Caco-2 (cell line): ENCODE data around the gene SYT11. TPM values are rescaled to one million over a fixed set of nuclear protein-coding genes. Genes with fewer than 3 reads are reported as not detected.

Experiments used
- BruUV-seq: library from RNA; stranded (reverse); fragments of 400-500 nt; replicated peaks from 2 replicates; lab custom pipeline; 2021; lab: Mats Ljungman, UMichigan
- CTCF ChIA-PET: fragments of 300-600 bp; sonication (Branson Sonifier 250); formaldehyde crosslinking; loops from one replicate; lab custom pipeline; 2022; ENCODE audit warnings: antibody characterized with exemption; lab: Charles Lee
- POLR2A ChIA-PET: fragments of 300-600 bp; sonication (Branson Sonifier 250); formaldehyde crosslinking; loops from one replicate; lab custom pipeline; 2022; ENCODE audit warnings: antibody characterized with exemption; lab: Charles Lee
- DNase-seq, 2 experiments: peaks; one replicate each; pipeline versions ENCODE4 v3.0.0 to v3.0.0-alpha.2; 2020 to 2022
- H3K27me3 ChIP-seq: replicated peaks from 2 replicates; pipeline ENCODE4 v1.6.0; 2011; ENCODE audit warnings: low read length; ENCODE audit not compliant: control insufficient read depth, insufficient read depth
- H3K36me3 ChIP-seq: 2 replicates; pipeline ENCODE4 v1.5.1; 2011; ENCODE audit warnings: low read length; ENCODE audit not compliant: control insufficient read depth, insufficient read depth
- H3K4me1 ChIP-seq: fragments of 250-450 bp; sonication (Bioruptor Pico); 2 replicates; pipeline ENCODE4 v1.5.1; 2020; ENCODE audit warnings: mild to moderate bottlenecking
- H3K4me3 ChIP-seq: 2 replicates; pipeline ENCODE4 v1.5.1; 2011; ENCODE audit warnings: low read depth, mild to moderate bottlenecking, control low read depth, low read length
- H3K9me3 ChIP-seq: fragments of 250-450 bp; sonication (Bioruptor Pico); 2 replicates; pipeline ENCODE4 v1.5.1; 2020; ENCODE audit warnings: mild to moderate bottlenecking, moderate library complexity
- H3K27ac Mint-ChIP-seq: one replicate; pipeline ENCODE4 v1.8.0; 2022; ENCODE audit warnings: mixed read lengths; ENCODE audit not compliant: unreplicated experiment
- H3K27me3 Mint-ChIP-seq: one replicate; pipeline ENCODE4 v1.8.0; 2022; ENCODE audit warnings: mixed read lengths; ENCODE audit not compliant: insufficient read depth, unreplicated experiment
- H3K36me3 Mint-ChIP-seq: one replicate; pipeline ENCODE4 v1.8.0; 2022; ENCODE audit warnings: mild to moderate bottlenecking, mixed read lengths; ENCODE audit not compliant: insufficient read depth, unreplicated experiment
- H3K4me1 Mint-ChIP-seq: one replicate; pipeline ENCODE4 v1.8.0; 2022; ENCODE audit warnings: low read depth, mixed read lengths; ENCODE audit not compliant: unreplicated experiment
- H3K4me3 Mint-ChIP-seq: one replicate; pipeline ENCODE4 v1.8.0; 2022; ENCODE audit warnings: mild to moderate bottlenecking, moderate library complexity, mixed read lengths; ENCODE audit not compliant: unreplicated experiment
- H3K9me3 Mint-ChIP-seq: one replicate; pipeline ENCODE4 v1.8.0; 2022; ENCODE audit warnings: mixed read lengths; ENCODE audit not compliant: unreplicated experiment
- CTCF ChIP-seq, 2 experiments: fragments of 200-600 bp in 1 of 2; IDR thresholded peaks; 1 replicate in 1 of 2; 2 replicates in 1 of 2; pipeline versions ENCODE4 v1.5.1 to v1.8.0; 2011 to 2022; ENCODE audit warnings: antibody characterized with exemption in 1 of 2, control low read depth in 1 of 2, inconsistent platforms in 1 of 2, low read depth in 1 of 2, low read length in 1 of 2, mild to moderate bottlenecking in 1 of 2, moderate library complexity in 1 of 2; ENCODE audit not compliant: insufficient read depth in 1 of 2, severe bottlenecking in 1 of 2, unreplicated experiment in 1 of 2
- intact Hi-C: fragments of 100-400 bp; cut with micrococcal nuclease; formaldehyde crosslinking; loops from one replicate; pipeline ENCODE4 v1.10.0; 2022; ENCODE audit not compliant: unreplicated experiment
- total RNA-seq: library from RNA; stranded (reverse); gene quantifications from 2 replicates; pipeline ENCODE4 v1.2.3, GENCODE V29; 2022

Gene SYT11
- total RNA-seq, 1 experiment from 2014 or later, result 0.05 TPM

GRCh38 chr1:155933591-155934096, 74.3 kb downstream of the SYT11 start:
- H3K36me3 Mint-ChIP-seq, result no peaks in the 10 kb centered on the region
- Histone ChIP-seq H3K9me3 (no peaks in the 10 kb centered on the region), H3K4me1 (peaks cover 20% of the 10 kb centered on the region), H3K27me3 (no peaks in the 10 kb centered on the region), H3K36me3 (0 out of 2 replicates have a peak, but pooled peaks cover 1% of the 10 kb centered on the region), H3K4me3 (peak overlapping the region; percentile 60)
- no peak for DNase-seq
- H3K4me3 Mint-ChIP-seq, result no peak overlapping the region
- intact Hi-C loops, result loop anchor here (1.0 to 2.0 kb wide), 2 partner anchors 56 to 121 kb away; partner anchors contain the start of gene LAMTOR2
- CTCF ChIA-PET, result interaction anchor here (0.6 to 1.2 kb wide), 3 partner anchors 56 to 611 kb away, joined by 3 to 5 read pairs (median 3); no protein-coding TSS in a partner anchor
- BruUV-seq, result no TSS peak
- no peaks in the 10 kb centered on the region for H3K9me3 Mint-ChIP-seq
- POLR2A ChIA-PET, result interaction anchor here (0.6 to 1.2 kb wide), 5 partner anchors 75 to 927 kb away, joined by 3 to 7 read pairs (median 5); partner anchors contain the start of gene NTRK1
- H3K27me3 Mint-ChIP-seq, result no peaks in the 10 kb centered on the region
- peaks cover 16% of the 10 kb centered on the region for H3K4me1 Mint-ChIP-seq
- no peak for TF ChIP-seq CTCF (IDR thresholded peaks at IDR 0.05; ENCODE audit: insufficient read depth in 1 of 2, low read depth in 1 of 2, low read length in 1 of 2, severe bottlenecking in 1 of 2, unreplicated experiment in 1 of 2)
- no peak overlapping the region for H3K27ac Mint-ChIP-seq

- TF ChIP-seq CTCF (IDR thresholded peaks at IDR 0.05; ENCODE audit: insufficient read depth in 1 of 2, low read depth in 1 of 2, low read length in 1 of 2, severe bottlenecking in 1 of 2, unreplicated experiment in 1 of 2), result no peak
- intact Hi-C loops, result loop anchor here (1.0 to 2.0 kb wide), 2 partner anchors 55 to 120 kb away; partner anchors contain the start of gene LAMTOR2
- Histone ChIP-seq H3K27me3 (no peaks in the 10 kb centered on the region), H3K9me3 (no peaks in the 10 kb centered on the region), H3K4me3 (peak within 1 kb of the TSS; percentile 60), H3K36me3 (0 out of 2 replicates have a peak, but pooled peaks cover 1% of the 10 kb centered on the region), H3K4me1 (peaks cover 20% of the 10 kb centered on the region)
- Mint-ChIP-seq H3K27me3 (no peaks in the 10 kb centered on the region), H3K9me3 (no peaks in the 10 kb centered on the region), H3K27ac (no peak within 1 kb of the TSS), H3K36me3 (no peaks in the 10 kb centered on the region), H3K4me3 (no peak within 1 kb of the TSS), H3K4me1 (peaks cover 13% of the 10 kb centered on the region)
- peak; percentile 94 to 96 for DNase-seq
- ChIA-PET POLR2A (interaction anchor here (0.6 to 1.2 kb wide), 9 partner anchors 9 to 926 kb away, joined by 3 to 8 read pairs (median 5); partner anchors contain the start of genes ARHGEF2 and NTRK1), CTCF (interaction anchor here (0.6 to 1.2 kb wide), 5 partner anchors 54 to 612 kb away, joined by 3 to 5 read pairs (median 3); no protein-coding TSS in a partner anchor)
- BruUV-seq, result no TSS peak
Observed at GRCh38 chr1:155934097-155934935, 74.9 kb downstream of the SYT11 start, which contains the start of gene KHDC4. Gene KHDC4 (minus strand): TSS chr1:155934413. CDS start chr1:155934373, 40 bp downstream.

Other genes starting within 250 kb of the SYT11 start
- gene MSTO1, start 249.3 kb upstream of the SYT11 start, total RNA-seq, result 64.3 and 65.3 TPM in 2 replicates
- 61.1 and 63.0 TPM in 2 replicates for gene YY1AP1, start 170.8 kb upstream of the SYT11 start, total RNA-seq
- 165 and 185 TPM in 2 replicates for gene DAP3, start 170.5 kb upstream of the SYT11 start, total RNA-seq
- 43.7 and 47.3 TPM in 2 replicates for gene GON4L, start 2.4 kb upstream of the SYT11 start, total RNA-seq
- 21.9 and 23.0 TPM in 2 replicates for gene RIT1, start 51.8 kb downstream of the SYT11 start, total RNA-seq
- gene KHDC4, start 74.8 kb downstream of the SYT11 start, total RNA-seq, result 68.5 and 72.9 TPM in 2 replicates
- not detected in 2 replicates for gene RXFP4, start 82.1 kb downstream of the SYT11 start, total RNA-seq
- gene ARHGEF2, start 119.0 kb downstream of the SYT11 start, total RNA-seq, result 46.9 and 60.3 TPM in 2 replicates
- gene SSR2, start 161.4 kb downstream of the SYT11 start, total RNA-seq, result 198 and 203 TPM in 2 replicates
- 60.9 and 65.5 TPM in 2 replicates for gene UBQLN4, start 194.2 kb downstream of the SYT11 start, total RNA-seq
- 49.4 and 49.5 TPM in 2 replicates for gene LAMTOR2, start 195.2 kb downstream of the SYT11 start, total RNA-seq
- gene RAB25, start 201.6 kb downstream of the SYT11 start, total RNA-seq, result 138 and 141 TPM in 2 replicates
- 8.9 and 12.2 TPM in 2 replicates for gene MEX3A, start 222.9 kb downstream of the SYT11 start, total RNA-seq